Left lung (tissue), 10 donors: ENCODE data around the gene RAX. TPM values are rescaled to one million over a fixed set of nuclear protein-coding genes. Genes with fewer than 3 reads are reported as not detected.

ENCODE experiments used
- ATAC-seq: fragments of 200-7000 bp; cut with Tn5 transposase; one replicate; pipeline ENCODE4 v1.9.1; 2020; ENCODE audit warnings: moderate library complexity
- DNase-seq, 4 donors: peaks; one replicate each; pipeline ENCODE4 v3.0.0-alpha.2; 2013 to 2020
- H3K27ac ChIP-seq, 2 donors: fragments of 200-600 bp; sonication (generic) in 1 of 2; one replicate each; pipeline versions ENCODE4 v1.5.0 to v1.8.0; 2020 to 2021
- H3K27me3 ChIP-seq, 2 donors: fragments of 200-600 bp; sonication (generic) in 1 of 2; one replicate each; pipeline versions ENCODE4 v1.5.0 to v1.8.0; 2020 to 2021
- H3K36me3 ChIP-seq, 2 donors: fragments of 200-600 bp; sonication (generic) in 1 of 2; one replicate each; pipeline versions ENCODE4 v1.5.0 to v1.8.0; 2020 to 2021
- H3K4me1 ChIP-seq, 2 donors: fragments of 200-600 bp; one replicate each; pipeline ENCODE4 v1.8.0; 2021
- H3K4me3 ChIP-seq, 2 donors: fragments of 200-600 bp; sonication (generic) in 1 of 2; one replicate each; pipeline versions ENCODE4 v1.5.0 to v1.8.0; 2020 to 2021; ENCODE audit warnings: mild to moderate bottlenecking in 1 of 2
- H3K9me3 ChIP-seq, 2 donors: fragments of 200-600 bp; sonication (generic) in 1 of 2; one replicate each; pipeline versions ENCODE4 v1.5.0 to v1.8.0; 2020 to 2021
- intact Hi-C, 2 donors: fragments of 100-400 bp; cut with DNase I; formaldehyde crosslinking; loops; one replicate each; pipeline versions ENCODE4 v1.11.2 to v1.14.2; 2022
- polyA plus RNA-seq, 6 donors: library from polyadenylated mRNA; unstranded; fragments of 120-200 nt; gene quantifications; one replicate each; pipeline ENCODE4 v1.2.1, GENCODE V29; 2013; ENCODE audit not compliant: insufficient read length in 6 of 6
- total RNA-seq, 2 donors: library from RNA; stranded (reverse); fragmentation: NEBNext Ultra II Directional; extraction: Animal tissue kit (Norgen Biotek cat#: 25700); gene quantifications; one replicate each; pipeline ENCODE4 v1.2.1, GENCODE V29; 2021
- TF ChIP-seq, protein P1 (sequence below), 2 donors: fragments of 200-600 bp; sonication (generic) in 1 of 2; IDR thresholded peaks; one replicate each; pipeline versions ENCODE4 v1.5.0 to v1.8.0; 2021; ENCODE audit warnings: antibody characterized with exemption in 2 of 2
- donor health status: DM: no; HTN: yes; CAD: no.
- donor health status: DM: no; HTN: no; CAD: no.

The RAX gene
- total and polyA plus RNA-seq, 8 donors: not detected

DNA sequence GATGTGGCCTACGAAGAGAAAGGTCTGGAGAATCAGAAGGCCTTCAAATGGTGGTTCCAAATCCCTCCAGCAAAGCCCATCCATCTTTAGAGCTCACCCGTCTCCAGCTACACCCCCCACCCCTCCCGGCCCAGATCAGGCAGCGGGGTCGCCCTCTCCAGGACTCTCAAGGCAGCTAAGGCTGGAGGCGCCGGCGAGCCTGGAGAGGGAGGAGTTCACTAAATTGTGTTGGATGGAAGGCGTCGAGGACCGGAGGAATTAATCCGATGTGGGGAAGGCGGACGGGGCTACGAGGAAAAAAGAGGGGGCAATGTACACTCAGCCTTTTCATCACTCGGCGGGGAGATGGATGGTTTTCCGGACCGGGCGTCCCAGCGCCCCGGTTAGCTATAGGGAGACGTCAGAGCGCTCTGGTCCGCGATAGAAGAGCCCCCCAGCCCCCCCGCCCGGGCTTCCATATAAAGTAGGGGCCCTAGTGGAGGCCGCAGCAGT lies 53.5 kb downstream of the RAX start, which contains the start of gene GRP:
GRP (plus strand) TSS at position 487 of the 492 bp plus-strand sequence. CDS start 108 bp downstream, outside the sequence.
- Histone ChIP-seq H3K36me3 (no peaks in the 10 kb centered on the region), H3K9me3 (no peaks in the 10 kb centered on the region), H3K27ac (no peak within 1 kb of the TSS), H3K27me3 (peaks cover 46 to 69% of the 10 kb centered on the region in 2 donors), H3K4me3 (no peak within 1 kb of the TSS), H3K4me1 (no peaks in the 10 kb centered on the region)
- TF ChIP-seq, protein P1, sequence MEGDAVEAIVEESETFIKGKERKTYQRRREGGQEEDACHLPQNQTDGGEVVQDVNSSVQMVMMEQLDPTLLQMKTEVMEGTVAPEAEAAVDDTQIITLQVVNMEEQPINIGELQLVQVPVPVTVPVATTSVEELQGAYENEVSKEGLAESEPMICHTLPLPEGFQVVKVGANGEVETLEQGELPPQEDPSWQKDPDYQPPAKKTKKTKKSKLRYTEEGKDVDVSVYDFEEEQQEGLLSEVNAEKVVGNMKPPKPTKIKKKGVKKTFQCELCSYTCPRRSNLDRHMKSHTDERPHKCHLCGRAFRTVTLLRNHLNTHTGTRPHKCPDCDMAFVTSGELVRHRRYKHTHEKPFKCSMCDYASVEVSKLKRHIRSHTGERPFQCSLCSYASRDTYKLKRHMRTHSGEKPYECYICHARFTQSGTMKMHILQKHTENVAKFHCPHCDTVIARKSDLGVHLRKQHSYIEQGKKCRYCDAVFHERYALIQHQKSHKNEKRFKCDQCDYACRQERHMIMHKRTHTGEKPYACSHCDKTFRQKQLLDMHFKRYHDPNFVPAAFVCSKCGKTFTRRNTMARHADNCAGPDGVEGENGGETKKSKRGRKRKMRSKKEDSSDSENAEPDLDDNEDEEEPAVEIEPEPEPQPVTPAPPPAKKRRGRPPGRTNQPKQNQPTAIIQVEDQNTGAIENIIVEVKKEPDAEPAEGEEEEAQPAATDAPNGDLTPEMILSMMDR (IDR thresholded peaks at IDR 0.05): no peak
- ATAC-seq (no peak), DNase-seq (peak in 1 of 4 donors; percentile 72)
- intact Hi-C loops: no loop called here

DNA sequence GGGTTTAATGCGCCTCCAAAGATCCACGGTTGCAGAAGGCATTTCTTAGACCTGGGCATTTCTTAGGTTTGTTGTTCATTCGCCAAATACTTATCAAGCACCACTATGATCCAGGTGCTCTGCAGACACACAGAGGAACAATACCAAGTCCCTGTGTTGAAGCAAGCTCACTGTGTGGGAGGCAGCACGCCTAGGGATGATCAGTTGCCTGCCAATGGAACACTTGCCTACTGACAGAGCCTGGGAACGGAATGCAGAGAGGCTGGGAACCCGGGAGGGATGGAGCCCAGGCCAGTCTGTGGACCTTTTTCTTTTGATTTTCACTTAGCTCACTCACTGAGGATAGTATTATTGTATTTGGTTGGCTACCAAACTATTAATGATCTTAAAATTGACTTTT lies 55.2 kb downstream of the RAX start:
- intact Hi-C loops: no loop called here
- TF ChIP-seq, protein P1 (IDR thresholded peaks at IDR 0.05): no peak
- Histone ChIP-seq H3K27me3 (peaks cover 44 to 62% of the 10 kb centered on the region in 2 donors), H3K36me3 (no peaks in the 10 kb centered on the region), H3K4me1 (no peaks in the 10 kb centered on the region), H3K9me3 (no peaks in the 10 kb centered on the region), H3K4me3 (no peak overlapping the region), H3K27ac (no peak overlapping the region)
- DNase-seq (no peak), ATAC-seq (no peak)

Other genes starting within 250 kb of the RAX start
- 10 to 100 TPM; 64.4 to 95.9 TPM for gene SEC11C, start 133.6 kb downstream of the RAX start, total RNA-seq
- 100 to 1,000 TPM in 2 of 6 donors, 10 to 100 TPM in 4; 84.8 to 104 (median 94.6) TPM for gene SEC11C, start 133.6 kb downstream of the RAX start, polyA plus RNA-seq
- gene GRP, start 53.3 kb downstream of the RAX start, total RNA-seq: 1 to 10 TPM in 1 of 2 donors, under 1 TPM in 1; 0.67 to 1.4 TPM
- 10 to 100 TPM; 51.3 to 75.8 (median 61.0) TPM for gene GRP, start 53.3 kb downstream of the RAX start, polyA plus RNA-seq
- gene CPLX4, start 45.2 kb upstream of the RAX start, total RNA-seq: not detected
- not detected for gene CPLX4, start 45.2 kb upstream of the RAX start, polyA plus RNA-seq
- gene LMAN1, start 85.8 kb upstream of the RAX start, total RNA-seq: 100 to 1,000 TPM in 1 of 2 donors, 10 to 100 TPM in 1; 93.1 to 105 TPM
- gene LMAN1, start 85.8 kb upstream of the RAX start, polyA plus RNA-seq: 100 to 1,000 TPM in 3 of 6 donors, 10 to 100 TPM in 3; 88.5 to 112 (median 98.8) TPM